OCI-LY3 (cell line): ENCODE data around the gene SORL1.

Experiments used
- H2AFZ ChIP-seq: fragments of 200-600, 300-600 bp; shearing (Covaris generic); 2 replicates; pipeline ENCODE4 v1.6.0; 2014; ENCODE audit warnings: antibody characterized with exemption, low read depth, low read length
- H3K27ac ChIP-seq: fragments of 200-600, 300-600 bp; sonication (generic); 2 replicates; pipeline ENCODE4 v1.5.1; 2014; ENCODE audit warnings: mild to moderate bottlenecking, low read length, moderate library complexity, mixed read lengths
- H3K27me3 ChIP-seq: fragments of 200-600, 300-600 bp; sonication (generic); 2 replicates; pipeline ENCODE4 v1.6.1; 2014; ENCODE audit warnings: low read depth, low read length, mixed read lengths
- H3K36me3 ChIP-seq: fragments of 200-600, 300-600 bp; sonication (generic); replicated peaks from 2 replicates; pipeline ENCODE3; 2014; ENCODE audit warnings: low read depth, low read length, mixed read lengths
- H3K4me1 ChIP-seq: fragments of 300-600, 200-600 bp; sonication (generic); 2 replicates; pipeline ENCODE4 v1.6.1; 2014; ENCODE audit warnings: low read length, mixed read lengths
- H3K4me2 ChIP-seq: fragments of 200-600, 300-600 bp; sonication (generic); 2 replicates; pipeline ENCODE4 v1.6.1; 2014; ENCODE audit warnings: low read length, mixed read lengths
- H3K4me3 ChIP-seq: fragments of 300-600, 200-600 bp; sonication (generic); 2 replicates; pipeline ENCODE4 v1.5.1; 2014; ENCODE audit warnings: antibody characterized with exemption, mild to moderate bottlenecking, low read length, moderate library complexity
- H3K79me2 ChIP-seq: fragments of 300-600, 200-600 bp; shearing (Covaris generic); 2 replicates; pipeline ENCODE4 v1.6.1; 2014; ENCODE audit warnings: mild to moderate bottlenecking, low read length, mixed read lengths
- H3K9ac ChIP-seq: fragments of 300-600, 200-600 bp; shearing (Covaris generic); 2 replicates; pipeline ENCODE4 v1.6.0; 2014; ENCODE audit warnings: mild to moderate bottlenecking, low read length, moderate library complexity
- H3K9me3 ChIP-seq: fragments of 200-600, 300-600 bp; shearing (Covaris generic); 2 replicates; pipeline ENCODE4 v1.6.1; 2014; ENCODE audit warnings: low read length, mixed read lengths; ENCODE audit not compliant: insufficient read depth
- H4K20me1 ChIP-seq: fragments of 200-600, 300-600 bp; sonication (generic); 2 replicates; pipeline ENCODE4 v1.6.1; 2016; ENCODE audit warnings: low read length, mixed read lengths; ENCODE audit not compliant: insufficient read depth
- CTCF ChIP-seq: fragments of 200-600, 300-600 bp; sonication (generic); IDR thresholded peaks from 2 replicates; pipeline ENCODE4 v1.5.1; 2014; ENCODE audit warnings: antibody characterized with exemption, low read length, low read depth
- EZH2phosphoT487 ChIP-seq: fragments of 200-600 bp; shearing (Covaris generic); IDR thresholded peaks from 2 replicates; pipeline ENCODE4 v1.6.1; 2018; ENCODE audit warnings: antibody characterized with exemption, mixed run types, low read depth

Gene SORL1

GRCh38 chr11:121578251-121578976 is 126.3 kb downstream of the SORL1 start:
- Histone ChIP-seq H3K9ac (no peak overlapping the region), H3K9me3 (peaks cover 13% of the 10 kb centered on the region), H3K27me3 (no peaks in the 10 kb centered on the region), H3K4me3 (no peak overlapping the region), H3K27ac (peak overlapping the region; percentile 100; the same call in 1 of the 2 replicates), H2AFZ (no peak overlapping the region), H3K36me3 (peaks cover 89% of the 10 kb centered on the region), H3K4me2 (no peak overlapping the region), H4K20me1 (no peaks in the 10 kb centered on the region), H3K79me2 (peaks cover 12% of the 10 kb centered on the region), H3K4me1 (peaks cover 46% of the 10 kb centered on the region)
- no peak for TF ChIP-seq EZH2phosphoT487
- no peak for TF ChIP-seq CTCF

GRCh38 chr11:121580154-121580553 is 128.0 kb downstream of the SORL1 start:
- no peak overlapping the region for H3K27ac ChIP-seq
- peaks cover 29% of the 10 kb centered on the region for H3K4me1 ChIP-seq
- no peak overlapping the region for H2AFZ ChIP-seq
- no peak overlapping the region for H3K4me2 ChIP-seq
- H4K20me1 ChIP-seq = no peaks in the 10 kb centered on the region
- peaks cover 13% of the 10 kb centered on the region for H3K9me3 ChIP-seq
- peaks cover 12% of the 10 kb centered on the region for H3K79me2 ChIP-seq
- H3K4me3 ChIP-seq = no peak overlapping the region
- TF ChIP-seq CTCF (no peak), EZH2phosphoT487 (no peak)
- H3K36me3 ChIP-seq = peaks cover 90% of the 10 kb centered on the region
- no peaks in the 10 kb centered on the region for H3K27me3 ChIP-seq
- no peak overlapping the region for H3K9ac ChIP-seq

- Histone ChIP-seq H2AFZ (no peak overlapping the region), H4K20me1 (no peaks in the 10 kb centered on the region), H3K4me2 (no peak overlapping the region), H3K9me3 (peaks cover 13% of the 10 kb centered on the region), H3K27ac (0 out of 2 replicates have a peak overlapping the region, but pooled peaks have one; percentile 10), H3K9ac (no peak overlapping the region), H3K79me2 (peaks cover 12% of the 10 kb centered on the region), H3K4me3 (no peak overlapping the region), H3K27me3 (no peaks in the 10 kb centered on the region), H3K4me1 (peaks cover 14% of the 10 kb centered on the region), H3K36me3 (peaks cover 94% of the 10 kb centered on the region)
- no peak for TF ChIP-seq CTCF
- TF ChIP-seq EZH2phosphoT487 = no peak
Observed at GRCh38 chr11:121581607-121582006, 129.5 kb downstream of the SORL1 start.

GRCh38 chr11:121582296-121582695 is 130.2 kb downstream of the SORL1 start:
- no peak overlapping the region for H3K9ac ChIP-seq
- H3K4me1 ChIP-seq = peaks cover 14% of the 10 kb centered on the region
- peak overlapping the region; percentile 10 for H3K27ac ChIP-seq
- H2AFZ ChIP-seq = no peak overlapping the region
- no peak overlapping the region for H3K4me3 ChIP-seq
- peaks cover 5% of the 10 kb centered on the region for H3K79me2 ChIP-seq
- H4K20me1 ChIP-seq = no peaks in the 10 kb centered on the region
- H3K4me2 ChIP-seq = no peak overlapping the region
- no peaks in the 10 kb centered on the region for H3K27me3 ChIP-seq
- peaks cover 13% of the 10 kb centered on the region for H3K9me3 ChIP-seq
- TF ChIP-seq CTCF (no peak), EZH2phosphoT487 (no peak)
- H3K36me3 ChIP-seq = peaks cover 94% of the 10 kb centered on the region
